Cardiac septum (tissue), 1 donor: Measurements from ENCODE around the gene CCDC102B. TPM values are rescaled to one million over a fixed set of nuclear protein-coding genes. Genes with fewer than 3 reads are reported as not detected.
"Not testable (repeated sequence)": the region's sequence is repeated elsewhere in the genome, so short reads cannot be mapped to it uniquely, and the experiment has no call there.

Experiments
- DNase-seq: peaks from one replicate; pipeline ENCODE4 v3.0.0-alpha.2; 2020; ENCODE audit warnings: low spot score
- intact Hi-C: fragments of 100-400 bp; cut with DNase I; formaldehyde crosslinking; loops from one replicate; pipeline ENCODE4 v1.14.0; 2022
- total RNA-seq: library from RNA; stranded (reverse); fragmentation: NEBNext Ultra II Directional; extraction: Animal tissue kit (Norgen Biotek cat#: 25700); gene quantifications from one replicate; pipeline ENCODE4 v1.2.1, GENCODE V29; 2021
- donor health status: DM: no; HTN: no; CAD: no.

CCDC102B gene
- total RNA-seq, 1 donor from 2014 or later = 8.1 TPM

GRCh38 chr18:68879947-68880346 lies 82.1 kb downstream of the CCDC102B start:
- intact Hi-C loops, DNase-seq: not testable (repeated sequence)

GRCh38 chr18:68887410-68887809 lies 89.5 kb downstream of the CCDC102B start:
- DNase-seq = no peak
- intact Hi-C loops = no loop called here

GRCh38 chr18:68893354-68893753 lies 95.5 kb downstream of the CCDC102B start:
- intact Hi-C loops = no loop called here
- no peak for DNase-seq

- no peak for DNase-seq
- intact Hi-C loops = no loop called here
These were observed 99.4 kb downstream of the CCDC102B start for GRCh38 chr18:68897286-68897685.

DNA sequence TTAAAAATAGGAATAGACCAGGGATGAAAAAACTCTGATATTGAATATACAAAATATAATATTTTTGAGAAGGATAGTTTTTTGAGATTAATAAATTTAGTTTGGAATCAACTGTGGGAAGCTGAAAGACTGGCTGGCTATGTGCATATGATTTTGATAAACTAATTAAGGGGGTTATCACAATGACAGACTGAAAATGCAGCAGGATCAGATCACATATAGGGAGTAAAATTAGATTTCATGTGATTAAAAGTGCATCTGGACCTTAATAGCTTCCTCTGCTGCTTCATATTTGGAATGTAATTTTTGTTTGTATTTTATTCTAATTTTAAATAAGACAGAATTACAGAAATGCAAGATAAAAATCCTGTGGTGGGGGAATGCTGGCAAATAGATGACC lies 111.7 kb downstream of the CCDC102B start:
- intact Hi-C loops = no loop called here

GRCh38 chr18:68915061-68915460 lies 117.2 kb downstream of the CCDC102B start:
- DNase-seq = no peak
- intact Hi-C loops = no loop called here

More for the DNA sequence above, 111.7 kb downstream of the CCDC102B start:
- no peak for DNase-seq

- DNase-seq = no peak
- intact Hi-C loops = no loop called here
These were observed 118.9 kb downstream of the CCDC102B start for GRCh38 chr18:68916734-68917133.

DNA sequence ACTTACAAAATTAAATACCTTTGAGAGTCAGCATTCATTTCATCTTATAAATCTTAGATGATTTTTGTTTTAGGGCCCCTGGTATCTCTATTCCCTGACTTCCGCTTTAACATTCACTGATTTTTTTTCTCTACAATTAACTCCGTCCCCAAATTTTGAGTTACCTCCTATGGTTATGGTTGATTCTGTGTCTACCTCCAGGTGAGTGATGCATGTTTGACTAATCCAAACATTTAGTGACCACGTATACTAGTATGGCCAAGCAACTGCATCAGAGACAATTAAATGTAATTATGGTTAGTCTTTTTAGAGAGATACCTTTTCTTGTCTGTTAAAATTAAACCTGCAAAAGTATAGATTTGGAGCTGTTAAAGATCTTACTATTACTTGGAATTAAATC lies 120.3 kb downstream of the CCDC102B start:
- intact Hi-C loops = no loop called here
- DNase-seq = no peak

- no peak for DNase-seq
- intact Hi-C loops = no loop called here
These were observed 122.0 kb downstream of the CCDC102B start for GRCh38 chr18:68919900-68920299.

- no peak for DNase-seq
- intact Hi-C loops = no loop called here
These were observed 124.5 kb downstream of the CCDC102B start for GRCh38 chr18:68922392-68922791.

GRCh38 chr18:68925268-68925667 lies 127.4 kb downstream of the CCDC102B start:
- no peak for DNase-seq
- intact Hi-C loops = no loop called here

GRCh38 chr18:68928762-68929675 lies 131.1 kb downstream of the CCDC102B start:
- no peak for DNase-seq
- intact Hi-C loops = no loop called here

- intact Hi-C loops = no loop called here
- DNase-seq = no peak
These were observed 137.8 kb downstream of the CCDC102B start for GRCh38 chr18:68935686-68936085.

DNA sequence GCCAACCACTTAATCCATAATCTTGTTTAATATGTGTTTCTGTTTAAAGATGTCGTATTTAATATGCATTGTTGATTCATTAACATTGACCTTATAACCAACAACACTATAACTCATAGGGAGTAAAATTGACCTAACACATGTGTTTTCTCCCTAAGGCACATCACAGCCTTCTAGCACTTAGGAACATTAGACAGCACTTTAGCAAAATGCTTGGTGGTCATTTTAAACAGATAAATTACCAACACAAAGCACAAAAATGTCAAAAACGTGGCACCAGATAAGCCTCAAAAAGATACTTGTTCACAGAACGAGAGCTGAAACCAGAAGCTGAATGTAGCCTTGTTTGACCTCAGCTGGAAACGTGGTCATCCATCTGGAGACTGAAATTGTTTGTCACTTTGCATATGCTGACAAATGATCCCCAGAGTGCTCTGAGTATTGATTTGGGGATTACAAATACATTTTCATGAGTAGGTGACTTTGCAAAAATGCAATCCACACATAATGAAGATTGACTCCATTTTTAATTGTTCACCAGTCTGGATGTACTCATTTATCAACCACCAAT lies 139.2 kb downstream of the CCDC102B start:
- DNase-seq = no peak
- intact Hi-C loops = no loop called here

GRCh38 chr18:68940039-68940438 lies 142.2 kb downstream of the CCDC102B start:
- no peak for DNase-seq
- intact Hi-C loops = no loop called here

DNA sequence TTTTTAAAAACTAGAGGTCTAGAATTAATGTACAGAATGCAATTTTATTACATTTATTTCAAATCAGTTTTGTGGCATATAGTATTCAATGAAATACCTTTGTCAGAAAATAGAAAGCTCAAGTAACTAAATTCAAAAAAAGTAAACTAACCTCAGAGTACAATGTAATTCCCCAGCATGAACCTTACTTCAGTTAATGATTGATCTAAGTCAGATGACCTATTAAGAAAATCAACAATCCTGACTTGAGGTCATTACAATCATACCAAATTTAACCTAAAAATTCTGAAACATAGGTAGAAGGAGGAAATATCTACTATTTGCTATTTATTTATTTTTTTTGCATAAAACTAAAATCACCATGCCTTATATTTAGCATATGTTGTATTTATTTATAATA lies 142.9 kb downstream of the CCDC102B start:
- DNase-seq = no peak
- intact Hi-C loops = no loop called here

DNA sequence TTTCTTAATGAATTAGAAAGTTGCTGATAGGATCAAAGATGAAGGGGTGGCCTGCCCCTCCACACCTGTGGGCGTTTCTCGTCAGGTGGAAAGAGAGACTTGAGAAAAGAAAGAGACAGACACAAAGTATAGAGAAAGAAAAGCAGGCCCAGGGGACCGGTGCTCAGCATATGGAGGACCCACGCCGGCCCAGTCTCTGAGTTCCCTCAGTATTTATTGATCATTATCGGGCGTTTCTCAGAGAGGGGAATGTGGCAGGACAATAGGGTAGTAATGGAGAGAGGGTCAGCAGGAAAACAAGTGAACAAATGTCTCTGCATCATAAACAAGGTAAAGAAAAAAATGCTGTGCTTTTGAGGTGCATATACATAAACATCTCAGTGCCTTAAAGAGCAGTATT lies 144.3 kb downstream of the CCDC102B start:
- DNase-seq = no peak
- intact Hi-C loops = no loop called here

GRCh38 chr18:68943861-68944260 lies 146.0 kb downstream of the CCDC102B start:
- DNase-seq, intact Hi-C loops: not testable (repeated sequence)

GRCh38 chr18:68944330-68944729 lies 146.4 kb downstream of the CCDC102B start:
- intact Hi-C loops = no loop called here
- no peak for DNase-seq

GRCh38 chr18:68944826-68945225 lies 146.9 kb downstream of the CCDC102B start:
- intact Hi-C loops = no loop called here
- DNase-seq = no peak

DNA sequence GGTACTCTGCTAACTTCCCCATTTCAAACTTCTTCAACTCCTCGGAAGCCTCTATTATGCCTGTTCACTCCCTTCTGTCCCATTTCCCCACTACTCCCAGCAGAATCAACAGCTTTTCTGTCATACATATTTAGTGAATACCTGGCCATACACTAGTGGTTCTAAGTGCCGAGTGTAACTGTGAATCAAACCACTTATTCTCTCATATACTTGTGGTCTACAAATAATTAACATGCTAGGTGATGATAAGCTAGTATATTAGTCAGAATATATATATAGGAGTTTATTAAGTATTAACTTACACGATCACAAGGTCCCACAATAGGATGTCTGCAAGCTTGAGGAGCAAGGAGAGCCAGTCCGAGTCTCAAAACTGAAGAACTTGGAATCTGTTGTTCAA lies 150.7 kb downstream of the CCDC102B start:
- intact Hi-C loops = no loop called here
- no peak for DNase-seq
